GM06990 (cell line): ENCODE results near the gene TPSG1.
"Not testable (repeated sequence)": the region's sequence is repeated elsewhere in the genome, so short reads cannot be mapped to it uniquely, and the experiment has no call there.

Experiments
- DNase-seq: peaks from one replicate; pipeline ENCODE4 v3.0.0-alpha.2; 2011; ENCODE audit not compliant: insufficient read length; ENCODE audit errors: extremely low read depth
- H3K27me3 ChIP-seq: replicated peaks from 2 replicates; pipeline ENCODE4 v1.6.0; 2011; ENCODE audit warnings: low read length; ENCODE audit not compliant: control insufficient read depth, insufficient read depth
- H3K36me3 ChIP-seq: 2 replicates; pipeline ENCODE4 v1.5.1; 2011; ENCODE audit warnings: low read length; ENCODE audit not compliant: control insufficient read depth, insufficient read depth
- H3K4me3 ChIP-seq: replicated peaks from 2 replicates; pipeline ENCODE4 v1.5.1; 2011; ENCODE audit warnings: low read depth, mild to moderate bottlenecking, control low read depth, low read length
- CTCF ChIP-seq: IDR thresholded peaks from 2 replicates; pipeline ENCODE4 v1.5.1; 2011; ENCODE audit warnings: low read length, control low read depth, mild to moderate bottlenecking, inconsistent platforms; ENCODE audit not compliant: insufficient read depth, poor library complexity, severe bottlenecking

The TPSG1 gene

GRCh38 chr16:1245452-1246020 is 20.5 kb upstream of the TPSG1 start:
- no peak for TF ChIP-seq CTCF
- Histone ChIP-seq H3K27me3 (no peaks in the 10 kb centered on the region), H3K36me3 (no peaks in the 10 kb centered on the region), H3K4me3 (no peak overlapping the region)
- no peak for DNase-seq

- Histone ChIP-seq H3K4me3 (no peak overlapping the region), H3K36me3 (no peaks in the 10 kb centered on the region), H3K27me3 (no peaks in the 10 kb centered on the region)
- no peak for TF ChIP-seq CTCF
- no peak for DNase-seq
Measured at GRCh38 chr16:1244881-1245280, 19.8 kb upstream of the TPSG1 start.

- not testable (repeated sequence) for H3K4me3 ChIP-seq, DNase-seq, H3K27me3 ChIP-seq, H3K36me3 ChIP-seq
Measured at GRCh38 chr16:1243907-1244850, 19.1 kb upstream of the TPSG1 start.

GRCh38 chr16:1243363-1243762 is 18.3 kb upstream of the TPSG1 start:
- not testable (repeated sequence) for H3K27me3 ChIP-seq, H3K36me3 ChIP-seq, DNase-seq, H3K4me3 ChIP-seq

GRCh38 chr16:1241081-1241480 is 16.0 kb upstream of the TPSG1 start:
- not testable (repeated sequence) for H3K4me3 ChIP-seq, H3K27me3 ChIP-seq, H3K36me3 ChIP-seq, DNase-seq

GRCh38 chr16:1240436-1240835 is 15.4 kb upstream of the TPSG1 start, which contains the start of gene TPSAB1:
Gene TPSAB1, plus strand, starts transcription at chr16:1240705. Its CDS starts 234 bp downstream, at chr16:1240939.
- H3K4me3 ChIP-seq, DNase-seq, H3K36me3 ChIP-seq, H3K27me3 ChIP-seq: not testable (repeated sequence)

GRCh38 chr16:1239575-1239974 is 14.5 kb upstream of the TPSG1 start:
- H3K36me3 ChIP-seq, DNase-seq, H3K27me3 ChIP-seq, H3K4me3 ChIP-seq: not testable (repeated sequence)

- not testable (repeated sequence) for H3K4me3 ChIP-seq, H3K36me3 ChIP-seq, H3K27me3 ChIP-seq, DNase-seq
Measured at GRCh38 chr16:1238909-1239308, 13.8 kb upstream of the TPSG1 start.
